HG03280 (cell line): ENCODE measurements around the gene IL1A.

Experiments used
- ATAC-seq: cut with Tn5 transposase; IDR thresholded peaks from one replicate; pipeline ENCODE4 v1.9.1; 2021; ENCODE audit warnings: mild to moderate bottlenecking, moderate library complexity; ENCODE audit not compliant: unreplicated experiment

Gene IL1A

GRCh38 chr2:112818094-112818902 lies 34.0 kb upstream of the IL1A start:
- ATAC-seq: no peak

DNA sequence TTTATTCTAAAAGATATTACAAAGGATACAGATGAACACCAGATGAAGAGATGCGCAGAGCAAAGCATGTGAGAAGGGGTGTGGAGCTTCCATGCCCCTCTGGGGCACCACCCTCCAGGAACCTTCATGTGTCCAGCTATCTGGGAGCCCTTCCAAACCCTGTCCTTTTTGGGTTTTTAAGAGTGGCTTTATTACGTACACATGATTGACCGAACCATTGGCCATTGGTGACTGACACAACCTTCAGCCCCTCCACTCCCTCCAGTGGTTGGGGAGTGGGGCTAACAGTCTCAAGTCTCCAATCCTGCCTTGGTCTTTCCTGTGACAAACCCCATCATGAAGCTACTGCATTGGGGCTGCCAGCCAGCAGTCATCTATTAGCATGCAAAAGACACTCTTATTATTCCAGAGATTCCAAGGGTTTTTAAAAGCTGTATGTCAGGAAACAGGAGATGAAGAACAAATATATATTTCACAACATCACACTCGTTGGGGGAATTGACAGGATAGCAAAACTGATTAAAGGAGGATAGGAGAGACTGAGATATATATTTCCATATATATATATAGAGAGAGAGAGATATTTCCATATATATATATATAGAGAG lies 32.9 kb upstream of the IL1A start:
- no peak for ATAC-seq

- ATAC-seq: no peak
Observed at GRCh38 chr2:112814278-112814677, 30.0 kb upstream of the IL1A start.

GRCh38 chr2:112813280-112813966 lies 29.1 kb upstream of the IL1A start:
- ATAC-seq: no peak

- ATAC-seq: peak; percentile 63
Observed at GRCh38 chr2:112812318-112813267, 28.3 kb upstream of the IL1A start.

- ATAC-seq: peak; percentile 37
Observed at GRCh38 chr2:112811841-112812306, 27.6 kb upstream of the IL1A start.

- ATAC-seq: no peak
Observed at GRCh38 chr2:112811276-112811831, 27.1 kb upstream of the IL1A start.

DNA sequence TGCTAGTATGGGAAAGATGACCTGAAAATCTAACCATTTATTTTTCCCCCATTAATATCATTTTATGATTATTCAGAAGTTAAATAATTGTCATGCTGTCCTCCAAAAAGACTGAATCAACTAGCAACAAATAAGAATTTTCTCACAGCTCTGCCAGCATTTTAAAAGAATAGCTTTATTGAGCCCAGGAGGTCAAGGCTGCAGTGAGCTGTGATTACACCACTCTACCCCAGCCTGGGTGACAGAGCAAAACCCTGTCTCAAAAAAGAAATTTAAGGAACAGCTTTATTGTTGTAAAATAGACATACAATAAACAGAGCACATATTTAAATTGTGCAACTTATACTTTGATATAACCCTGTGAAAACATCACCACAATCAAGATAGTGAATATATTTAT lies 24.8 kb upstream of the IL1A start:
- no peak for ATAC-seq

DNA sequence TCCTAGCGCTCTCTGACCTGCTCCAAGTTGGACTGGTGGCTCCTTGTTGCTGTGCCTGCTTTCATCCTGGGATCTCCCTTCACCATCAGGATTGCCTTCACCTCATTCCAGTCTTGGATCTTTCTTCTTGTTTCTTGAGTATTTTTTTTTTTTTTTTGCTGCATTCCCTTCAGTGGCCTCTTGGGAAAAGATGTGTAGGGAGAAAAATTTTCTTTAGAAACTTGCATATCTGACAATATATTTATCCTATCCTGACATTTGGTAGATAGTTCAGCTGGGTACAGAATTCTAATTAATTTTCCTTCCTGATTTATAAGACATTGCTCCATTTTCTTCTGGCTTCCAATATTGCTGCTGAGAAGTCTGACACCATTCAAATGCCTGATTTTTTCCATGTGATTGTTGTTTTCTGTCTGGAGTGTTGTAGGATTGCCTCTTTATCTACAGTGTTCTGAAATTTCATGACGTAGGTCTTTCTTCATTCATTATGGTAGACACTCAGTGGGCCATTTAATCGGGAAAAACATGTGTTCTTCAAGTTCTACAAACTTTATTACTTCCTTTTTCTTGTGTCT lies 23.0 kb upstream of the IL1A start:
- no peak for ATAC-seq

- ATAC-seq: peak; percentile 74
Observed at GRCh38 chr2:112805542-112805941, 21.2 kb upstream of the IL1A start.

GRCh38 chr2:112803691-112804521 lies 19.6 kb upstream of the IL1A start:
- peak; percentile 40 for ATAC-seq

DNA sequence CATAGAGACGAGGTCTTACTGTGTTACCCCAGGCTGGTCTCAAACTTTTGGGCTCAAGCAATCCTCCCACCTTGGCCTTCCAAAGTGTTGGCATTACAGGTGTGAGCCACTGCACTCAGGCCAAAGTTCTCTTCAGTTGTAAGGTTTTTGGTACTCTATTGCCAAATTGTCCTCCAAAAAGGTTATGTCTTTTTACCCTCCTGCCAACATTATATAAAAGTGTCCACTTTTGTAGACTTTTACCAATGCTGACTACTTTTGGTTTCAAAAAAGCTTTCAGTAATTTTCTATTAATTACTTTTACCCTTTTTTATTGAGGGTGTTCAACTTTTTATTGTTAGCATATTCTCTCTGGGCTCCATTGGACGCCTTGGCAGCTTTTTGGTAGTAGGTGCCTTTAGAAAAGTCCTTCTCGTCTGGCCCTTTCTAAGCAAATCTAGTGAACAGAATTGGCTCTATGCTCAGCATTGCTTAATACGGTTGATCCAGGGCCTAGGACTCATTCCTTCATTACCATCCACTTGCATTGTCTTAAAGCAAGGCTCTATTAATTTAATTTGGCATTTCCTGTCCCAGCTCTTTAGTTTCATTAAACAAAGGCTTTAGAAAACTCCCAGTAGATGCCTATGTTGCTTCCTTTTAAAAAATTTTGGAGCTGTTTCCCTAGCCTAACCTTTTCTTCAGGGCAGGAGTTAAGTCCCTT lies 16.7 kb upstream of the IL1A start:
- no peak for ATAC-seq

- ATAC-seq: no peak
Observed at GRCh38 chr2:112798979-112799975, 15.0 kb upstream of the IL1A start.

DNA sequence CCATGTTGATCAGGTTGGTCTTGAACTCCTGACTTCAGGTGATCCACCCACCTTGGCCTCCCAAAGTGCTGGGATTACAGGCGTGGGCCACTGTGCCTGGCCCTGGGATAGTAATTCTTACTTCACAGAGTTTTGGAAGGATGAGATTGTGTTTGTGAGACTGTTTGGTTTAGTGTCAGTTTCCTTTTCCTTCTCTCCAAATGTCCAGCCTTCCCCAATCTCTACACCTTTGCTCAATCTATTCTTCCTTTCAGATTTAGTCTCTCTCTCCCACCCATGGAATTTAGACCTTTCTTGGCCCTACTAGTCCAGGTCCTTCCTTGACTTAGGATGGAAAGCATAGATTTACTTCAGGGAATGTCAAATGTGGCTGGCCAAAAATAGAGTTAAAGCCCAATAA lies 12.2 kb upstream of the IL1A start:
- ATAC-seq: no peak

- no peak for ATAC-seq
Observed at GRCh38 chr2:112795774-112796173, 11.5 kb upstream of the IL1A start.

GRCh38 chr2:112794841-112795240 lies 10.5 kb upstream of the IL1A start:
- ATAC-seq: no peak

- peak; percentile 79 for ATAC-seq
Observed at GRCh38 chr2:112794131-112794733, 9.9 kb upstream of the IL1A start.
